Measurements from ENCODE around the gene RXFP4. TPM values are rescaled to one million over a fixed set of nuclear protein-coding genes. Genes with fewer than 3 reads are reported as not detected.

The RXFP4 gene
- total RNA-seq, 1 donor from 2014 or later: not detected

GRCh38 chr1:155978973-155979429 lies 37.6 kb downstream of the RXFP4 start:
- Histone ChIP-seq H3K36me3 (ENCODE audit: insufficient read depth, low read length) (no peaks in the 10 kb centered on the region), H3K4me3 (ENCODE audit: insufficient read depth, low read depth, low read length) (peak overlapping the region; percentile 81), H3K4me2 (ENCODE audit: low read length) (peak overlapping the region; percentile 96), H3K4me1 (ENCODE audit: insufficient read depth, low read length) (peaks cover 86% of the 10 kb centered on the region), H3K27ac (ENCODE audit: low read depth, low read length) (peak overlapping the region; percentile 93), H2AFZ (ENCODE audit: low read depth, low read length) (peak overlapping the region; percentile 65), H3K9ac (ENCODE audit: low read length) (peak overlapping the region; percentile 94), H4K20me1 (ENCODE audit: insufficient read depth, low read length) (peaks cover 37% of the 10 kb centered on the region), H3K79me2 (ENCODE audit: insufficient read depth, low read length) (peaks cover 83% of the 10 kb centered on the region), H3K27me3 (ENCODE audit: insufficient read depth, low read length) (no peaks in the 10 kb centered on the region), H3K9me3 (ENCODE audit: insufficient read depth, low read depth, low read length) (no peaks in the 10 kb centered on the region)
- peaks cover 61% of the 10 kb centered on the region for H3K4me1 Mint-ChIP-seq (ENCODE audit: low read depth, unreplicated experiment)
- no peak for FAIRE-seq
- H3K4me3 Mint-ChIP-seq (ENCODE audit: unreplicated experiment): peak overlapping the region; percentile 95
- peaks cover 4% of the 10 kb centered on the region for H3K36me3 Mint-ChIP-seq (ENCODE audit: low read depth, unreplicated experiment)
- H3K27ac Mint-ChIP-seq (ENCODE audit: unreplicated experiment): peak overlapping the region; percentile 90
- H3K9me3 Mint-ChIP-seq (ENCODE audit: unreplicated experiment): no peaks in the 10 kb centered on the region
- TF ChIP-seq EZH2 (IDR thresholded peaks at IDR 0.05; ENCODE audit: insufficient read depth, low read length): no peak
- TF ChIP-seq, protein P1, sequence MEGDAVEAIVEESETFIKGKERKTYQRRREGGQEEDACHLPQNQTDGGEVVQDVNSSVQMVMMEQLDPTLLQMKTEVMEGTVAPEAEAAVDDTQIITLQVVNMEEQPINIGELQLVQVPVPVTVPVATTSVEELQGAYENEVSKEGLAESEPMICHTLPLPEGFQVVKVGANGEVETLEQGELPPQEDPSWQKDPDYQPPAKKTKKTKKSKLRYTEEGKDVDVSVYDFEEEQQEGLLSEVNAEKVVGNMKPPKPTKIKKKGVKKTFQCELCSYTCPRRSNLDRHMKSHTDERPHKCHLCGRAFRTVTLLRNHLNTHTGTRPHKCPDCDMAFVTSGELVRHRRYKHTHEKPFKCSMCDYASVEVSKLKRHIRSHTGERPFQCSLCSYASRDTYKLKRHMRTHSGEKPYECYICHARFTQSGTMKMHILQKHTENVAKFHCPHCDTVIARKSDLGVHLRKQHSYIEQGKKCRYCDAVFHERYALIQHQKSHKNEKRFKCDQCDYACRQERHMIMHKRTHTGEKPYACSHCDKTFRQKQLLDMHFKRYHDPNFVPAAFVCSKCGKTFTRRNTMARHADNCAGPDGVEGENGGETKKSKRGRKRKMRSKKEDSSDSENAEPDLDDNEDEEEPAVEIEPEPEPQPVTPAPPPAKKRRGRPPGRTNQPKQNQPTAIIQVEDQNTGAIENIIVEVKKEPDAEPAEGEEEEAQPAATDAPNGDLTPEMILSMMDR (IDR thresholded peaks at IDR 0.05; ENCODE audit: insufficient read depth, low read depth, low read length): no peak
- no peak for DNase-seq (ENCODE audit: low read depth)
- H3K27me3 Mint-ChIP-seq (ENCODE audit: low read depth, unreplicated experiment): no peaks in the 10 kb centered on the region

DNA sequence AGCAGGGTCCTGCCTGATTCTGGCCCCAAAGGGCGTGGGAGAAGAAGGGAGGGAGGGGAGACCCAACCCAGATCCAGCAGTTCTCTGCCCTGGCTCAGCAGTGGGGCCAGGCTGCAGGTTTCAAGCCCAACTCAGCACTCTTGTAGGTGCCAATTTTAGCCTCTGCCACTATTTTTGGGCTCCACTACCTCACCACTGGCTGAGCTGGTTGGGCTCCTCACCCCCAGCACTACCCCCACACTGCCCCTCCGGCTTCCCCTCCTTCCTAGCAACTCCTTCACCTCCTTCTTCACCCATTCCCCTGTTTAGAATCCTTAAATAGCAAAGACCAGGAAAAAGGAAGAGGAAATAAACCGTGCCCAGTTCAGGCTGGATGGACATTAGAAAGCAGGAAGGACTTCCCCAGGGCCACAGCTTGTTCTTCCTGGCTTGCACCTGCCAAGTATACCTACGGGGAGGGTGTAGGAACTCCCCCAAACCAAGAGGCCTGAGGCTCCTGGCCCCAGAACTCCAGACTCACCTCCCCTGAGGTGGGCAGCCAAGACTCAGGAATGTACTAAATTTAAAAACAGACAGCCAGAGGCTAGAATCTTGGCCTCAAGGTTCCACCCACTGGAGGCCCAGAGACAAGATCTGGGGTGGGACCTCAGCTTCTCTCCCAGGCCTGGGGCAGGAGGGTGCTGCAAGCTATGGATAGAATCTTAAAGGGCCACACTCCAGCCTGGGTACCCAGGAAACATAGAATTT lies 38.3 kb downstream of the RXFP4 start:
- Mint-ChIP-seq H3K36me3 (ENCODE audit: low read depth, unreplicated experiment) (peaks cover 4% of the 10 kb centered on the region), H3K4me1 (ENCODE audit: low read depth, unreplicated experiment) (peaks cover 56% of the 10 kb centered on the region), H3K9me3 (ENCODE audit: unreplicated experiment) (no peaks in the 10 kb centered on the region), H3K27ac (ENCODE audit: unreplicated experiment) (peak overlapping the region; percentile 90), H3K4me3 (ENCODE audit: unreplicated experiment) (peak overlapping the region; percentile 95), H3K27me3 (ENCODE audit: low read depth, unreplicated experiment) (no peaks in the 10 kb centered on the region)
- Histone ChIP-seq H3K4me2 (ENCODE audit: low read length) (peak overlapping the region; percentile 96), H4K20me1 (ENCODE audit: insufficient read depth, low read length) (peaks cover 30% of the 10 kb centered on the region), H3K4me3 (ENCODE audit: insufficient read depth, low read depth, low read length) (peak overlapping the region; percentile 81), H3K9ac (ENCODE audit: low read length) (peak overlapping the region; percentile 94), H2AFZ (ENCODE audit: low read depth, low read length) (no peak overlapping the region), H3K79me2 (ENCODE audit: insufficient read depth, low read length) (peaks cover 75% of the 10 kb centered on the region), H3K27ac (ENCODE audit: low read depth, low read length) (peak overlapping the region; percentile 93), H3K4me1 (ENCODE audit: insufficient read depth, low read length) (peaks cover 80% of the 10 kb centered on the region), H3K9me3 (ENCODE audit: insufficient read depth, low read depth, low read length) (no peaks in the 10 kb centered on the region), H3K27me3 (ENCODE audit: insufficient read depth, low read length) (no peaks in the 10 kb centered on the region), H3K36me3 (ENCODE audit: insufficient read depth, low read length) (no peaks in the 10 kb centered on the region)
- FAIRE-seq (no peak), DNase-seq (ENCODE audit: low read depth) (no peak)
- TF ChIP-seq, protein P1 (IDR thresholded peaks at IDR 0.05; ENCODE audit: insufficient read depth, low read depth, low read length): no peak
- no peak for TF ChIP-seq EZH2 (IDR thresholded peaks at IDR 0.05; ENCODE audit: insufficient read depth, low read length)

Measured in astrocyte (in vitro differentiated cells and primary cell).